Progenitor cell of endocrine pancreas (in vitro differentiated cells): ENCODE results near the gene NFYB. TPM values are rescaled to one million over a fixed set of nuclear protein-coding genes. Genes with fewer than 3 reads are reported as not detected.
"Not testable (repeated sequence)": the region's sequence is repeated elsewhere in the genome, so short reads cannot be mapped to it uniquely, and the experiment has no call there.

Experiments
- DNase-seq: peaks from one replicate; pipeline ENCODE4 v3.0.0; 2021; ENCODE audit warnings: low spot score; ENCODE audit not compliant: unreplicated experiment
- H3K27ac Mint-ChIP-seq: 2 replicates; pipeline ENCODE4 v1.8.0; 2021; ENCODE audit warnings: mild to moderate bottlenecking, moderate library complexity, mixed read lengths
- H3K27me3 Mint-ChIP-seq: 2 replicates; pipeline ENCODE4 v1.8.0; 2021; ENCODE audit warnings: mixed read lengths
- H3K36me3 Mint-ChIP-seq: 2 replicates; pipeline ENCODE4 v1.8.0; 2022; ENCODE audit warnings: mixed read lengths; ENCODE audit not compliant: insufficient read depth
- H3K4me1 Mint-ChIP-seq: 2 replicates; pipeline ENCODE4 v1.8.0; 2021; ENCODE audit warnings: low read depth, mixed read lengths
- H3K4me3 Mint-ChIP-seq: 2 replicates; pipeline ENCODE4 v1.8.0; 2021; ENCODE audit warnings: low read depth, mild to moderate bottlenecking, moderate library complexity, mixed read lengths
- H3K9me3 Mint-ChIP-seq: 2 replicates; pipeline ENCODE4 v1.8.0; 2021; ENCODE audit warnings: low read depth, mixed read lengths
- total RNA-seq: library from RNA; stranded (reverse); gene quantifications from 2 replicates; pipeline ENCODE4 v1.2.1, GENCODE V29; 2021
- TF ChIP-seq, protein P1 (sequence below): fragments of 200-600 bp; sonication (generic); IDR thresholded peaks from one replicate; pipeline ENCODE4 v1.5.0; 2021; ENCODE audit warnings: antibody characterized with exemption, mild to moderate bottlenecking; ENCODE audit not compliant: unreplicated experiment

The NFYB gene
- total RNA-seq, 1 donor from 2014 or later = 36.2 TPM

DNA sequence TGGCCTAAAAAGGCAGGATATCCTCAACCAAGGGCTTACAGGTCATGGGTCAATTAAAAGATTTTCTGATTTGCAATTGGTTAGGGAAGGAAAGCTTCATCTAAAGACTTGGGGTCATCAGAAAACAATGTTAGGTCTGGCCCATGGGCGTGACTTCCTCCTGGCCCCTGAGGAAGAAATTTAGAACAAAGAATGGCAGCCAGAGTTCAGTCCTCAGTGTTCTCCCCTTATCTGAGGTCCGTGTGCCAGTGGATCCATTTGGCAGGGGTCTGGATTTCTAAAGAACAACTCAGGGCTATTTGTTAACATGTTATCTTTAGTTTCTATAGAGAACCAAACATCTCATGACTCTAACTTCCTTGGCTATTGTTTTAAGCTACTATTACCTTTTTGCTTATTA is 27.8 kb upstream of the NFYB start:
- DNase-seq = no peak
- Mint-ChIP-seq H3K27me3 (no peaks in the 10 kb centered on the region), H3K36me3 (no peaks in the 10 kb centered on the region), H3K4me1 (no peaks in the 10 kb centered on the region), H3K27ac (no peak overlapping the region), H3K9me3 (no peaks in the 10 kb centered on the region), H3K4me3 (no peak overlapping the region)
- TF ChIP-seq, protein P1, sequence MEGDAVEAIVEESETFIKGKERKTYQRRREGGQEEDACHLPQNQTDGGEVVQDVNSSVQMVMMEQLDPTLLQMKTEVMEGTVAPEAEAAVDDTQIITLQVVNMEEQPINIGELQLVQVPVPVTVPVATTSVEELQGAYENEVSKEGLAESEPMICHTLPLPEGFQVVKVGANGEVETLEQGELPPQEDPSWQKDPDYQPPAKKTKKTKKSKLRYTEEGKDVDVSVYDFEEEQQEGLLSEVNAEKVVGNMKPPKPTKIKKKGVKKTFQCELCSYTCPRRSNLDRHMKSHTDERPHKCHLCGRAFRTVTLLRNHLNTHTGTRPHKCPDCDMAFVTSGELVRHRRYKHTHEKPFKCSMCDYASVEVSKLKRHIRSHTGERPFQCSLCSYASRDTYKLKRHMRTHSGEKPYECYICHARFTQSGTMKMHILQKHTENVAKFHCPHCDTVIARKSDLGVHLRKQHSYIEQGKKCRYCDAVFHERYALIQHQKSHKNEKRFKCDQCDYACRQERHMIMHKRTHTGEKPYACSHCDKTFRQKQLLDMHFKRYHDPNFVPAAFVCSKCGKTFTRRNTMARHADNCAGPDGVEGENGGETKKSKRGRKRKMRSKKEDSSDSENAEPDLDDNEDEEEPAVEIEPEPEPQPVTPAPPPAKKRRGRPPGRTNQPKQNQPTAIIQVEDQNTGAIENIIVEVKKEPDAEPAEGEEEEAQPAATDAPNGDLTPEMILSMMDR = no peak

DNA sequence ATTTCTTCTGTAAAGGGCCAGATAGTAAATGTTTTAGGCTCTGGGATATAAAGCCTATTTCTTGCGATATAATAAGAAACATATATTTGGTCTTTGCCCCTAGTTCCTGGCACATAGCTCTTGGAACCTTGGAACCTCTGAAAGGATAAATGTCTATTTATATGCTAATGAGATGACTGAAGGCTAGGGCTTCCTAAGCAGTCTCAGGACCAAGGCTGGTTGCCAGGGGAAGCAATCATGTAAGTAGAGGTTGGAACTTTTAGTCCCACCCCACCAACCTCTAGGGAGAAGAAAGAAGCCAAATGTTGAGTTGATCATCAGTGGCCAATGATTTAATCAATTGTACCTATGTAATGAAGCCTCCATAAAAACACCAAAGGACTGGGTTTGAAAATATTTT is 26.6 kb upstream of the NFYB start:
- Mint-ChIP-seq H3K27me3 (no peaks in the 10 kb centered on the region), H3K36me3 (no peaks in the 10 kb centered on the region), H3K9me3 (no peaks in the 10 kb centered on the region), H3K4me3 (no peak overlapping the region), H3K4me1 (no peaks in the 10 kb centered on the region), H3K27ac (no peak overlapping the region)
- no peak for DNase-seq
- TF ChIP-seq, protein P1 = no peak

DNA sequence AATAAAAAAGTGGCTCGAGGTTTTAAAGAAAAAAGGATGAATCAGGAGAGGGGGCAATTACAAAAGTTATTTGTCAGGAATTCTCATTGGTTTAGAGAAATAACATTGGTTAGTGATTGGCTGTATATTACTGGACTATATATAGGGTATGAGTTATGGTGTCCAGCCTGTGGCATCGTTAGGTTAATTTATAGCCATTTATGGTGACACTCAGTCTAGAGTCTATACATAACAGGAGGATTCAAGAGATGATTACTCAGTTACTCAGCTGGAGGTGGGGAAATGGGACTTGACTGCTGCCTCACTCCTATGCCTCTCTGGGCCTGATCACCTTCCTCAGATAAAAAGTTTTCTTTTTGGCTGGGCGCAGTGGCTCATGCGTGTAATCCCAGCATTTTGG is 25.6 kb upstream of the NFYB start:
- Mint-ChIP-seq H3K36me3 (no peaks in the 10 kb centered on the region), H3K27me3 (no peaks in the 10 kb centered on the region), H3K4me1 (no peaks in the 10 kb centered on the region), H3K9me3 (no peaks in the 10 kb centered on the region), H3K4me3 (no peak overlapping the region), H3K27ac (no peak overlapping the region)
- TF ChIP-seq, protein P1 = no peak
- no peak for DNase-seq

DNA sequence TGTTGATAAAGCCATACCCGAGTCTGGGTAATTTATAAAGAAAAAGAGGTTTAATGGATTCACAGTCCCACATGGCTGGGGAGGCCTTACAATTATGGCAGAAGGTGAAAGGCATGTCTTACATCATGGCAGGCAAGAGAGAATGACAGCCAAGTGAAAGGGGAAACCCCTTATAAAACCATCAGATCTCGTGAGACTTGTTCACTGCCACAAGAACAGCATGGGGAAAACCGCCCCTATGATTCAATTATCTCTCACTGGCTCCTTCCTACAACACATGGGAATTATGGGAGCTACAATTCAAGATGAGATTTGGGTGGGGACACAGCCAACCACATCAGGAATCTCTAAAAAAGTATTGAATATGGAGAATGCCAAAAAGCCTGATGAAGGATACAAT is 25.0 kb upstream of the NFYB start:
- H3K27ac Mint-ChIP-seq, H3K4me3 Mint-ChIP-seq, H3K4me1 Mint-ChIP-seq, H3K27me3 Mint-ChIP-seq, DNase-seq, H3K9me3 Mint-ChIP-seq, H3K36me3 Mint-ChIP-seq: not testable (repeated sequence)

DNA sequence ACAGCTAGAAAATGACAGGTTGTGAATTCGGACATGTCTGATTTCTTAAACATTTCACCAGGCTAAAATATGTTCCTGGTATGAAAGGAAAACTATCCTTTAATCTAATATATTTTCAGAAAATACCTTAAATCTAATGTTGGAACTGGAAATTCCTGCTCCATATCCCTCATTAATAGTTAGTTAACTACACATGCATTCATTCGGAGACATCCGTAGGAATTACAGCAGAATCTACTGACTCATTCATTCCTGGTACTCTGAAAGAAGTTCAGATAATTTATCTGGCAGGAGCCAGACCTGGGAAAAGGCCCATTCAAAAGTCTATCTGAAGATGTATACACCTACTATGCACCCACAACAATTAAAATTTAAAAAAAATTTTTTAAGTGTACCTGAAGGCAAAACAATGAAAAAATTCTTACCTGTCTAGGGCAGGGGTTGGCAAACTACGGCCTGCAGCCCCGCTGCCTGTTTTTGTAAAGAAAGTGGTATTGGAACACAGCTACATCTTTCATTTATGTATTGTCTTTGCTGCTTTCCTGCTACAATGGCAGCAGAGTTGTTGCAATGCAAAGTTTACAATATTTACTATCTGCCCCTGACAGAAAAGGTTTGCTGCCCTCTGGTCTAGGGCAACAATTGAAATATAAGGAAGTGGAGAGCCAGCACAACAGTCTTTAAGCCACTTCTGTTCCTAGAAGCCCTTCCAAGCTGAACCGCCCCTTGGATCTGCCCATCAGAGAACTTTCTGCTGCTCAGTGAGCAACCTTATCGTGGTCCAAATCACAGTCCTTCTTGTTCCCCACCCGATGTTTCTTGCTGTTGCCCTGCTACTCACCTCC is 17.9 kb upstream of the NFYB start:
- no peaks in the 10 kb centered on the region for H3K9me3 Mint-ChIP-seq
- H3K27me3 Mint-ChIP-seq = no peaks in the 10 kb centered on the region
- H3K36me3 Mint-ChIP-seq = no peaks in the 10 kb centered on the region
- no peak overlapping the region for H3K4me3 Mint-ChIP-seq
- DNase-seq = no peak
- no peaks in the 10 kb centered on the region for H3K4me1 Mint-ChIP-seq
- TF ChIP-seq, protein P1 = no peak
- H3K27ac Mint-ChIP-seq = no peak overlapping the region

DNA sequence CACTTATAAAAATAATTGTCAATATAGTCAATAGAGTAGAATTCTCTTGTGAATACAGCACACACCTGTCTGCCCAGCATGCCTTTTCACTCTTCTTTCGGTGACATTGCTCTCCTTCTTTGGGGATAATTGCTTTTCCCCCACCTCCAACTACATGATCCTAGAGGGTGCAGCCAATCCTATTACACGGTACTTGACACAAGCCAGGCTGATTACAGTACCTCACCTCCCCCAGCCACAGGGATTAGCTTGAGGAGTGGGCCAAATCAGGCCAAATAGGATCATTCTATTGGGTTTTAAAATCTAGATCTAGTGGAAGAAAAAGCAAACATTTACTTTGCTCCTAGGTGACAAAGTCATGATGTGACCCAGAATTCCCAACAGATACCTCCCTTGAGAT is 16.8 kb upstream of the NFYB start:
- Mint-ChIP-seq H3K4me1 (no peaks in the 10 kb centered on the region), H3K27ac (no peak overlapping the region), H3K27me3 (no peaks in the 10 kb centered on the region), H3K36me3 (no peaks in the 10 kb centered on the region), H3K9me3 (no peaks in the 10 kb centered on the region), H3K4me3 (no peak overlapping the region)
- TF ChIP-seq, protein P1 = no peak
- no peak for DNase-seq
